HG03025 (cell line): ENCODE measurements around the gene PADI3.
"Not testable (repeated sequence)": the region's sequence is repeated elsewhere in the genome, so short reads cannot be mapped to it uniquely, and the experiment has no call there.

Source experiments
- ATAC-seq: cut with Tn5 transposase; IDR thresholded peaks from one replicate; pipeline ENCODE4 v1.9.1; 2021; ENCODE audit warnings: mild to moderate bottlenecking, moderate library complexity; ENCODE audit not compliant: unreplicated experiment, low FRiP score

The PADI3 gene

GRCh38 chr1:17239420-17239819 is 9.5 kb upstream of the PADI3 start:
- ATAC-seq = no peak

GRCh38 chr1:17241011-17241779 is 7.7 kb upstream of the PADI3 start:
- not testable (repeated sequence) for ATAC-seq

- not testable (repeated sequence) for ATAC-seq
Measured at GRCh38 chr1:17241780-17242074, 7.2 kb upstream of the PADI3 start.

GRCh38 chr1:17243274-17243673 is 5.6 kb upstream of the PADI3 start:
- ATAC-seq = no peak

GRCh38 chr1:17244821-17245740 is 3.8 kb upstream of the PADI3 start:
- ATAC-seq = no peak

GRCh38 chr1:17245816-17246325 is 3.0 kb upstream of the PADI3 start:
- no peak for ATAC-seq

GRCh38 chr1:17246971-17247370 is 1.9 kb upstream of the PADI3 start:
- ATAC-seq = no peak

GRCh38 chr1:17250601-17251000 is 1.7 kb downstream of the PADI3 start:
- ATAC-seq = no peak

GRCh38 chr1:17251246-17251645 is 2.3 kb downstream of the PADI3 start:
- ATAC-seq = no peak

GRCh38 chr1:17251701-17252376 is 2.9 kb downstream of the PADI3 start:
- no peak for ATAC-seq

GRCh38 chr1:17255336-17255735 is 6.4 kb downstream of the PADI3 start:
- no peak for ATAC-seq

- ATAC-seq = no peak
Measured at GRCh38 chr1:17258116-17258757, 9.3 kb downstream of the PADI3 start.

- ATAC-seq = no peak
Measured at GRCh38 chr1:17258758-17259130, 9.8 kb downstream of the PADI3 start.

GRCh38 chr1:17259233-17259873 is 10.5 kb downstream of the PADI3 start:
- ATAC-seq = no peak

- ATAC-seq = no peak
Measured at GRCh38 chr1:17260264-17260663, 11.4 kb downstream of the PADI3 start.

- no peak for ATAC-seq
Measured at GRCh38 chr1:17260738-17261137, 11.8 kb downstream of the PADI3 start.

GRCh38 chr1:17263936-17264335 is 15.0 kb downstream of the PADI3 start:
- no peak for ATAC-seq

GRCh38 chr1:17264470-17264869 is 15.6 kb downstream of the PADI3 start:
- no peak for ATAC-seq

- ATAC-seq = no peak
Measured at GRCh38 chr1:17265162-17265561, 16.3 kb downstream of the PADI3 start.

- ATAC-seq = no peak
Measured at GRCh38 chr1:17265950-17266349, 17.1 kb downstream of the PADI3 start.
